RWPE2 (cell line): ENCODE results near the gene ABCD3.

Experiments
- ATAC-seq: fragments of 200-7000 bp; cut with Tn5 transposase; 3 replicates; pipeline ENCODE4 v1.9.1; 2021; ENCODE audit warnings: low read depth
- DNase-seq: peaks from one replicate; pipeline ENCODE4 v3.0.0-alpha.2; 2020; ENCODE audit warnings: low spot score
- H3K27ac ChIP-seq: fragments of 450-650 bp; 2 replicates; pipeline ENCODE4 v1.5.1; 2017; ENCODE audit warnings: mild to moderate bottlenecking; ENCODE audit not compliant: poor library complexity, severe bottlenecking
- H3K27me3 ChIP-seq: fragments of 250-450 bp; sonication (Bioruptor Pico); 2 replicates; pipeline ENCODE4 v1.5.1; 2021; ENCODE audit warnings: mild to moderate bottlenecking, moderate library complexity; ENCODE audit not compliant: insufficient read depth, poor library complexity, severe bottlenecking
- H3K36me3 ChIP-seq: fragments of 250-450 bp; sonication (Bioruptor Pico); 2 replicates; pipeline ENCODE4 v1.5.1; 2020; ENCODE audit warnings: low read depth, mild to moderate bottlenecking, moderate library complexity
- H3K4me1 ChIP-seq: fragments of 250-450 bp; sonication (Bioruptor Pico); 2 replicates; pipeline ENCODE4 v1.5.1; 2021; ENCODE audit warnings: mild to moderate bottlenecking, moderate library complexity; ENCODE audit not compliant: insufficient read depth, poor library complexity, severe bottlenecking
- H3K4me3 ChIP-seq: fragments of 250-450 bp; sonication (Bioruptor Pico); 2 replicates; pipeline ENCODE4 v1.5.1; 2021; ENCODE audit warnings: mild to moderate bottlenecking, moderate library complexity; ENCODE audit not compliant: severe bottlenecking
- H3K9me3 ChIP-seq: fragments of 250-450 bp; sonication (Bioruptor Pico); 2 replicates; pipeline ENCODE4 v1.5.1; 2021; ENCODE audit warnings: mild to moderate bottlenecking, moderate library complexity; ENCODE audit not compliant: severe bottlenecking
- TF ChIP-seq, protein P1 (sequence below): fragments of 450-650 bp; IDR thresholded peaks from one replicate; pipeline ENCODE4 v1.5.1; 2017; ENCODE audit warnings: mild to moderate bottlenecking, moderate library complexity; ENCODE audit not compliant: poor library complexity, severe bottlenecking

ABCD3 gene

DNA sequence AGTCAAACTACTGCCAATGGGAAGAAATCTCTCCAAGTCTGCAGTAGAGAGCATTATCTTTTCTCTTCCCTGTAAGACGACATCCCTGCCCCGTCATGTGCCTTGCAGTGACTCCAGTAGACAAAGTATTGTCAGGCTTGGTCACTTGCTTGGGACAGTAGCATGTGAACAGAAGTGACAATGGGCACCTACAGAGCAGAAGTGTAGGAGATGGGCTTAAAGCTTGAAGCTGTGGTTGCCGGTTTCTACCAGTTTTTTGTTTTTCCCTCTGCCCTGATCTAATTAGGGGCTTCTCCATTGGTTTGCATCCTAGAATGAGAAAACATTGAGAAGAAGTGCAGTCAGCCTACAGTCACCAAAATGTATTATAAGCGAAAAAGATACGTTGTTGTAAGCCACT is 110.6 kb downstream of the ABCD3 start:
- ATAC-seq, result peak; percentile 3
- DNase-seq, result no peak
- peak overlapping the region; percentile 99 for H3K27ac ChIP-seq
- no peak overlapping the region for H3K4me3 ChIP-seq
- peaks cover 6% of the 10 kb centered on the region for H3K4me1 ChIP-seq
- H3K9me3 ChIP-seq, result no peaks in the 10 kb centered on the region
- H3K36me3 ChIP-seq, result peaks cover 40% of the 10 kb centered on the region
- no peaks in the 10 kb centered on the region for H3K27me3 ChIP-seq
- TF ChIP-seq, protein P1, sequence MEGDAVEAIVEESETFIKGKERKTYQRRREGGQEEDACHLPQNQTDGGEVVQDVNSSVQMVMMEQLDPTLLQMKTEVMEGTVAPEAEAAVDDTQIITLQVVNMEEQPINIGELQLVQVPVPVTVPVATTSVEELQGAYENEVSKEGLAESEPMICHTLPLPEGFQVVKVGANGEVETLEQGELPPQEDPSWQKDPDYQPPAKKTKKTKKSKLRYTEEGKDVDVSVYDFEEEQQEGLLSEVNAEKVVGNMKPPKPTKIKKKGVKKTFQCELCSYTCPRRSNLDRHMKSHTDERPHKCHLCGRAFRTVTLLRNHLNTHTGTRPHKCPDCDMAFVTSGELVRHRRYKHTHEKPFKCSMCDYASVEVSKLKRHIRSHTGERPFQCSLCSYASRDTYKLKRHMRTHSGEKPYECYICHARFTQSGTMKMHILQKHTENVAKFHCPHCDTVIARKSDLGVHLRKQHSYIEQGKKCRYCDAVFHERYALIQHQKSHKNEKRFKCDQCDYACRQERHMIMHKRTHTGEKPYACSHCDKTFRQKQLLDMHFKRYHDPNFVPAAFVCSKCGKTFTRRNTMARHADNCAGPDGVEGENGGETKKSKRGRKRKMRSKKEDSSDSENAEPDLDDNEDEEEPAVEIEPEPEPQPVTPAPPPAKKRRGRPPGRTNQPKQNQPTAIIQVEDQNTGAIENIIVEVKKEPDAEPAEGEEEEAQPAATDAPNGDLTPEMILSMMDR, result no peak

DNA sequence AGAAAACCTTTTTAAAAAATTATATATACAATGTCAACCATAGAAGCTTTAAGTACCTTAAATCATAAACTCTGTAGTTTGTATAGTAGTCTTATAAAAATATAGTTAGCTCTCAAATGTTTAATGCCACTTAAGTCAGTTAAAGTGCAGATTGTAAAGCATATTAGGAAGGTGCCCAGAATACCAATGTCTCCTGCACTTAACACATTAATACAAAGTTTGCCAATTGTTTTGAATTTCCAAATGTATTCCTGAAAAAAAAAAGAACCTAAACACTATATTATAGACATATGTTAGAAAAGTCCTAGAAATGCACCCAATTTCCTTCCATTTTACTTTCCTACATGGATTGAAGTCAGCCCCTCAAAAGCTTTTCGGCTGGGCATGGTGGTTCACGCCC is 111.2 kb downstream of the ABCD3 start:
- H3K27me3 ChIP-seq, result no peaks in the 10 kb centered on the region
- H3K4me3 ChIP-seq, result no peak overlapping the region
- TF ChIP-seq, protein P1, result no peak
- peaks cover 6% of the 10 kb centered on the region for H3K4me1 ChIP-seq
- no peaks in the 10 kb centered on the region for H3K9me3 ChIP-seq
- H3K27ac ChIP-seq, result peak overlapping the region; percentile 99
- H3K36me3 ChIP-seq, result peaks cover 46% of the 10 kb centered on the region
- no peak for DNase-seq
- no peak for ATAC-seq

DNA sequence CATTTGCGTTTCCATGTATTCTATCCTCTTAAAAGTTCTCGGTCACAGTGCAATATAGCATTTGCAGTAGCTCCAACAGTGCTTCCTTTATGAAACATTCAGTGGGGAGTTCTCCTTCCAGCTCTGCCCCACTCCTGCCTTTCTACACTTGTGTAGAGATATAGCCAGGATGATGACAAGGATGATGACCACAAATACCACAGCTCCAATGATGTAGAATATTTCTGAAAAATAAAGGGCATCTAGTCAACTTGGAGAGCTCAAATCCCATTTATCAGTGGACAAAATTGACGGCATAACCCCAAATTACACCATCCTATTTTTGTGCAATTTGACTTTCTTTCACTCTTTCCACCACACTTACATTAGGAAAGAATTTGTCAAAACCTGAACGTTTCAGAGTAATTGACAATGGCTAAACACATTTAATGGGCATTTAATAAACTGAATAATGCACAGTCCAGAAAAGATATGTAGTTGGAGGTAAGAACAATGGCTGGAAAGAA is 112.2 kb downstream of the ABCD3 start:
- Histone ChIP-seq H3K4me1 (peaks cover 6% of the 10 kb centered on the region), H3K36me3 (peaks cover 56% of the 10 kb centered on the region), H3K4me3 (no peak overlapping the region), H3K27me3 (no peaks in the 10 kb centered on the region), H3K9me3 (no peaks in the 10 kb centered on the region), H3K27ac (peak overlapping the region; percentile 99)
- no peak for ATAC-seq
- no peak for DNase-seq
- TF ChIP-seq, protein P1, result no peak

DNA sequence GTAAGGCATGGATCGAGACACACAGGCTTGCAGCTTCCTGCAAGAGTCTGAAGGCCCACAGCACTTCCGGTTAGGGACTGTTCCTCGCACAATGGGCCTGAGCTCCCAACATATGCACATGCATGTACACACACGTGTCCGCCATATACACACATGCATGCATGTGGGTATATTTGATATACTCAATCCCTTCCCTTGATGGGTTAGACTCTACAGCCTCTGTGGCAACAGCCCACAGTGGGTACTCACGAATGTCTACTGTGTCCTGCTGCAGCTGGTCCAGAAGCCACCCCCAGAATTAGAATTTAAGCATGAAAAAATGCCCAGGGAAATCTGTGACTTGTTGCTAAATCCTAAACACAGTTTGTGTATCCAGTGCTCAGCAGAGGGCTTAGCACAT is 113.5 kb downstream of the ABCD3 start:
- TF ChIP-seq, protein P1, result no peak
- Histone ChIP-seq H3K4me3 (no peak overlapping the region), H3K27ac (peak overlapping the region; percentile 99), H3K27me3 (no peaks in the 10 kb centered on the region), H3K9me3 (no peaks in the 10 kb centered on the region), H3K4me1 (peaks cover 11% of the 10 kb centered on the region), H3K36me3 (peaks cover 68% of the 10 kb centered on the region)
- DNase-seq, result no peak
- no peak for ATAC-seq

DNA sequence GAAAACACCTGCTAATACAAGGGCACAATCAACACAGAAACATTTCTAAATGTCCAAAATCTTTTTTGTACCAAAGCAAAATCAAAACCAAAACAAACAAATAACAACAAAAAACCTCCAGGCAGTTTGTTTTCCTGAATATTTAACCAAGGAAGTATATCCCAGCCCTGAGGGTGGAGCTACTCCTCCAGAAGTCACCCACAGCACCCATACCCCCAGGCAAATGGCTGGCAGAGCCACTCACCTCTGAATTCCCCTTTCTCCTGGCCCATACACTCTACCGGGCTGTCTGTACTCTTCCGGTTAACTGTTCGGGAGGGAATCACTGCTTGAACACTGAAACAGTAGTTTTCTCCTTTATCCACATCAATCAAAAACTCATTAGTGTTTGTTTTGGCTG is 113.9 kb downstream of the ABCD3 start:
- H3K36me3 ChIP-seq, result peaks cover 73% of the 10 kb centered on the region
- H3K4me3 ChIP-seq, result no peak overlapping the region
- ATAC-seq (no peak), DNase-seq (no peak)
- H3K4me1 ChIP-seq, result peaks cover 14% of the 10 kb centered on the region
- peak overlapping the region; percentile 99 for H3K27ac ChIP-seq
- no peaks in the 10 kb centered on the region for H3K9me3 ChIP-seq
- no peaks in the 10 kb centered on the region for H3K27me3 ChIP-seq
- TF ChIP-seq, protein P1, result no peak
